IPS-18c (cell line): Measurements from ENCODE around the gene SLC7A1.

ENCODE experiments used
- H3K4me3 ChIP-seq: 2 replicates; pipeline ENCODE4 v1.7.0; 2013; ENCODE audit warnings: low read depth, mild to moderate bottlenecking, low read length, moderate library complexity; ENCODE audit not compliant: insufficient read depth
- H3K9me3 ChIP-seq: one replicate; pipeline ENCODE4 v1.6.1; 2013; ENCODE audit warnings: mild to moderate bottlenecking, low read length, moderate library complexity; ENCODE audit not compliant: control insufficient read depth, insufficient read depth

Gene SLC7A1

DNA sequence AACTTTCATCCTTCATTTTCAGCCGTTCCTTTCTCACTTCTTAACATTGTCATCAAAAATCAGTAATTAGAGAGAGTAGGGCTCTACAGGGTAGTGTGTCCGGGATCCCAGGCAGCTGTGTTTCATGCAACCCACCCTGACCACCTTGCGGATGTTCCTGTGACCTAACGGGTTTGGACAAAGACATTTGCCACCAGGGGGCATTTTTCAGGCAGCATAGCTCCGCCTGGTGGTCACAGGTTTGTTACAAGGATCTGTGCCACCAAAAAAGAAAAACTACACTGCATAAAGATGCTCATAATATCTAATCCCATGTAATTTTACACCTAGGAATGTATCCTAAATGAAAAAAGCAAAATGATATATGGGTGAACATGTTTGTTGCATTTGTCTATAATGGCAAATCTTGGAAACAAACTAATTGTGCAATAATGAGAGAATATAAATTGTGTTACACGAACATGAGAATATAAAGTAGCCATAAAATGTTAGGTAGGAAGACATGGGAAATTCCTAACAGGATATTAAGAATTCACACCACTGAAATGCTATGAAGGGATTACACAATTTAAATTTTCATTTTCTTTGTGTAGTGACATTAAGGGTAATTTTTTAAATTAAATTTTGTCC is 123.0 kb downstream of the SLC7A1 start:
- Histone ChIP-seq H3K4me3 (no peak overlapping the region), H3K9me3 (no peaks in the 10 kb centered on the region)

DNA sequence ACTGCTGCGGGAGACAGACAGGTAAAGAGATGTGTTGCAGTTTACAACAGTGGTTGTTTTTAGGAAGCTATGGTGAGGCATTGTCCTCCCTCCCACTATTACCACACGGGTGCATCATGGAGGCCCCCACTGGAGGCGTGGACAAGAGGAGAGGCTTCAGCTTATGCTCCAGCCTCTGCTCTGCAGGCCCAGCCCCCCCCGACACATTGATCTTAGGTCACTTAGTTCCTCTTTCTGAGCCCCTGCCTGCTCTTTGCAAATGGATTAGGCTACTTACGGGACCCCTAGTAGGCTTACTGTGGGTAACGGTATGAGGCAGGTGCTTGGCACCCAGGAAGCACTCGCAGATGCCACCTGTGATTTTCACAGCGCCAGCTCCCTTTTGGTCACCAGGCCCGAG is 123.9 kb downstream of the SLC7A1 start:
- Histone ChIP-seq H3K9me3 (no peaks in the 10 kb centered on the region), H3K4me3 (no peak overlapping the region)

DNA sequence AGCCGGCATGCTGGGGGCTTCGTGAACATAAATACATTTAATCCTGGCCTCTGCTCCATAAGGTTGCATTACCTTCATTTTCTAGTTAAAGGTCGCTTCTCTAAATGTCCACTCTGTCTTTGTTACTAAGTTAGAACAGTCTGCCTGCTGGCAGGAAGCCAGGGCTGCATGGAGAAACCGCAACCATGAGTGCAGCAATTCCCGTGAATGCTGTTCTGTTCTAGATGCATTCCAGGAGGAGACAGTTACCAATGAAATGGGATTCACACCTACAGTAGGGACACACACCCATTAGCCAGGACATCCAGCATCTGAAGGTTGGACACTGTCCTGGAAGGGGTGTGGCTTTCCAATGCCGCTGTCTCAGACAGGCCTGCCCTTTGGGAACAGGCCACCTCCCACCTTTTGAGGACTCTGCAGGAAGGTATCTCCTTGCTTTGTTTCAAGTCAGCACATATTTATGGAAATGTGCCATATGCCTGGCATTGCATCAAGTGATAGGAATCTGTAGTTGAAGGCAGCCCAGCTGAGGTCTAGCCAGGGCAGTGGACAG is 129.7 kb downstream of the SLC7A1 start:
- H3K4me3 ChIP-seq: no peak overlapping the region
- no peaks in the 10 kb centered on the region for H3K9me3 ChIP-seq

DNA sequence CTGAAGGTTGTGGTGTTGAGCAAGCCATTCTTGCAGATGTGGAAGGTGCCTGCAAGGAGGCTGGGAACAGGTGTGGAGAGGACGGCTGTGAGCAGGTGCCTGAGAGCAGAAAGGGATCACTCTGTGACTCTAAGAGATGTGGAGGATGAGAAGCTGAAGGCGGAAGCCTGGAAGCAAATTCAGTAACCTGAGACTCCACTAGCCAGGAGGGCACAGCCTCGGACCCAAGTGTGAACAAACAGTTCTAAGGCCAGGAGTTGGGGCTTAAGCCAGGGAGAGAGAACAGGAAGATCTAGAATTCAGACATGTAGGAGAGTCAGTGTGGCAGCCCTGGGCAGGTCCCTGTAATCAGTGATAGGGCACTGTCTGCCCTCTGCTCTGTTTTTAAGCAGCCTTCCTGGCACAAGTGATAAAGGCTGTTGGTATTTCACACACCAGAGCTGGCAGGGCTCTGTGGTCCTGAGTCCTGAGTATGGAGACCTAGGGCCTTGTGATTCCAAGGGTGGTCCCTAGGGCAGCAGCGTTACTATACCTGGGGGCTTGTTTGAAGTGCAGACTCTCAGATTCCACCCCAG is 131.3 kb downstream of the SLC7A1 start:
- Histone ChIP-seq H3K4me3 (no peak overlapping the region), H3K9me3 (no peaks in the 10 kb centered on the region)

DNA sequence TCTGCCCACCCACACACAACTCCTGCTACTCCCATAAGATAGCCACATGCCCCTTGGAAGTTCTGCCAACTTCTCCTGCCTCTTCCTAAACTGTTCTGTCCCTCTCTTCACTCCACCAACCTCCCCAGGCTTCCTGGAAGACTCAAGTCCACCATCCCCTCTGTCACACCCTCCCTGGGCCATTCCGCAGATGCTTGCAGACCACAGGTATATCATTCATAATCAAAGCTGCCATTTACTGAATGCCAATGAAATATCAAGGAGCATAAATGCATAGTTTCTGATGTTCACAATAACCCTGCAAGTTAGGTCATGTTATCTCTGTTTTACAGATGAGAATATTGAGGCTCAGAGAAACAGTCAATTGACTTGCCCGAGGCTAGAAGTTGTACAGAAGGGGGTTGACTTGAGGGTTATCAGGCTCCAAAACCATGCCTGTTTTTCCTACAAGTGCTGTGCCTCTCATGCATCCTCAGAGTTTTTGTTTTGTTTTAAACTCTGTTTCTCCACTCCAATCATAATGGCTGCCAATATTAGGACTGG is 135.6 kb downstream of the SLC7A1 start:
- Histone ChIP-seq H3K4me3 (no peak overlapping the region), H3K9me3 (no peaks in the 10 kb centered on the region)
